Suprapubic skin (tissue), 4 donors: ENCODE data around the gene GNPDA2.

ENCODE experiments used
- CTCF ChIP-seq, 2 donors: fragments of 200-600 bp in 1 of 2; fragments of 450-650 bp in 1 of 2; sonication (generic) in 1 of 2; IDR thresholded peaks; one replicate each; pipeline ENCODE4 v1.5.1; 2016 to 2019; ENCODE audit warnings: antibody characterized with exemption in 2 of 2, mild to moderate bottlenecking in 1 of 2, moderate library complexity in 1 of 2
- POLR2A ChIP-seq, 2 donors: fragments of 450-650 bp; IDR thresholded peaks; one replicate each; pipeline ENCODE4 v1.6.1; 2017; ENCODE audit warnings: antibody characterized with exemption in 2 of 2, mild to moderate bottlenecking in 2 of 2, moderate library complexity in 2 of 2
- POLR2AphosphoS5 ChIP-seq, 3 donors: sonication (generic); formaldehyde crosslinking; IDR thresholded peaks; one replicate each; pipeline ENCODE4 v1.6.1; 2017; ENCODE audit warnings: antibody characterized with exemption in 3 of 3

GRCh38 chr4:44675366-44675765, 51.0 kb downstream of the GNPDA2 start:
- TF ChIP-seq POLR2A (IDR thresholded peaks at IDR 0.05) (no peak), CTCF (IDR thresholded peaks at IDR 0.05) (no peak), POLR2AphosphoS5 (IDR thresholded peaks at IDR 0.05) (no peak)
